ENCODE data around the gene RAC3.

The RAC3 gene

GRCh38 chr17:82050761-82051641 lies 19.5 kb downstream of the RAC3 start:
- peak overlapping the region; percentile 53 for H3K4me3 ChIP-seq (ENCODE audit: low read depth, low read length)
- H3K36me3 ChIP-seq, result peaks cover 27% of the 10 kb centered on the region
- TF ChIP-seq CTCF (IDR thresholded peaks at IDR 0.05; ENCODE audit: low read depth, low read length), result no peak
- 0 out of 2 replicates have a peak, but pooled peaks cover 3% of the 10 kb centered on the region for H3K27me3 ChIP-seq
- no peak for DNase-seq
- no peaks in the 10 kb centered on the region for H3K9me3 ChIP-seq
- no peaks in the 10 kb centered on the region for H3K4me1 ChIP-seq

- no peak for TF ChIP-seq CTCF (IDR thresholded peaks at IDR 0.05; ENCODE audit: low read depth, low read length)
- Histone ChIP-seq H3K36me3 (peaks cover 37% of the 10 kb centered on the region), H3K4me1 (no peaks in the 10 kb centered on the region), H3K9me3 (no peaks in the 10 kb centered on the region), H3K27me3 (0 out of 2 replicates have a peak, but pooled peaks cover 3% of the 10 kb centered on the region), H3K4me3 (ENCODE audit: low read depth, low read length) (peak within 1 kb of the TSS; percentile 86)
- DNase-seq, result peak; percentile 84
These were observed 20.5 kb downstream of the RAC3 start, which contains the start of the genes GPS1 and RFNG for GRCh38 chr17:82051776-82052637. Gene GPS1, plus strand, starts transcription at chr17:82051898. Its CDS starts 34 bp downstream, at chr17:82051932. Gene RFNG, minus strand, starts transcription at chr17:82051811. Its CDS starts 45 bp downstream, at chr17:82051766.

- peak overlapping the region; percentile 86 for H3K4me3 ChIP-seq (ENCODE audit: low read depth, low read length)
- DNase-seq, result no peak
- H3K36me3 ChIP-seq, result peaks cover 44% of the 10 kb centered on the region
- no peak for TF ChIP-seq CTCF (IDR thresholded peaks at IDR 0.05; ENCODE audit: low read depth, low read length)
- H3K4me1 ChIP-seq, result no peaks in the 10 kb centered on the region
- 0 out of 2 replicates have a peak, but pooled peaks cover 3% of the 10 kb centered on the region for H3K27me3 ChIP-seq
- H3K9me3 ChIP-seq, result no peaks in the 10 kb centered on the region
These were observed 21.2 kb downstream of the RAC3 start for GRCh38 chr17:82052638-82053059.

- H3K27me3 ChIP-seq, result 0 out of 2 replicates have a peak, but pooled peaks cover 3% of the 10 kb centered on the region
- no peaks in the 10 kb centered on the region for H3K9me3 ChIP-seq
- TF ChIP-seq CTCF (IDR thresholded peaks at IDR 0.05; ENCODE audit: low read depth, low read length), result no peak
- H3K4me1 ChIP-seq, result no peaks in the 10 kb centered on the region
- DNase-seq, result no peak
- H3K36me3 ChIP-seq, result peaks cover 47% of the 10 kb centered on the region
- H3K4me3 ChIP-seq (ENCODE audit: low read depth, low read length), result peak overlapping the region; percentile 86
These were observed 21.7 kb downstream of the RAC3 start for GRCh38 chr17:82053130-82053529.

- no peak for TF ChIP-seq CTCF (IDR thresholded peaks at IDR 0.05; ENCODE audit: low read depth, low read length)
- no peak overlapping the region for H3K4me3 ChIP-seq (ENCODE audit: low read depth, low read length)
- H3K36me3 ChIP-seq, result peaks cover 53% of the 10 kb centered on the region
- DNase-seq, result no peak
- H3K4me1 ChIP-seq, result no peaks in the 10 kb centered on the region
- H3K9me3 ChIP-seq, result no peaks in the 10 kb centered on the region
- 0 out of 2 replicates have a peak, but pooled peaks cover 3% of the 10 kb centered on the region for H3K27me3 ChIP-seq
These were observed 22.2 kb downstream of the RAC3 start for GRCh38 chr17:82053556-82054263.
